Right atrium auricular region (tissue), 2 donors: Measurements from ENCODE around the gene R3HDM1. TPM values are rescaled to one million over a fixed set of nuclear protein-coding genes. Genes with fewer than 3 reads are reported as not detected.

Experiments used
- DNase-seq: peaks from one replicate; pipeline ENCODE4 v3.0.0-alpha.2; 2019; ENCODE audit warnings: low spot score
- H3K27ac ChIP-seq, 2 donors: fragments of 200-600 bp; sonication (generic); 1 replicate in 1 of 2; 2 replicates in 1 of 2; pipeline ENCODE4 v1.5.1; 2016 to 2019
- H3K27me3 ChIP-seq, 2 donors: fragments of 200-600 bp; sonication (generic); one replicate each; pipeline versions ENCODE4 v1.5.1 to v1.6.0; 2017 to 2019
- H3K36me3 ChIP-seq: fragments of 200-600 bp; sonication (generic); one replicate; pipeline ENCODE4 v1.5.1; 2016
- H3K4me1 ChIP-seq, 2 donors: fragments of 200-600 bp; sonication (generic); one replicate each; pipeline versions ENCODE4 v1.5.1 to v1.6.0; 2017 to 2019
- H3K4me3 ChIP-seq, 2 donors: fragments of 200-600 bp; sonication (generic); 1 replicate in 1 of 2; 2 replicates in 1 of 2; pipeline ENCODE4 v1.5.1; 2017 to 2019; ENCODE audit warnings: mild to moderate bottlenecking in 1 of 2, moderate library complexity in 1 of 2
- H3K9me3 ChIP-seq, 2 donors: fragments of 200-600 bp; sonication (generic); one replicate each; pipeline ENCODE4 v1.5.1; 2019
- total RNA-seq, 2 donors: library from RNA; depleted of rRNA; stranded (reverse); fragments of >200 nt; gene quantifications; one replicate each; pipeline ENCODE4 v1.1.0, GENCODE V29; 2016
- TF ChIP-seq, protein P1 (sequence below), 2 donors: fragments of 200-600 bp; sonication (generic); IDR thresholded peaks; one replicate each; pipeline ENCODE4 v1.5.1; 2019; ENCODE audit warnings: antibody characterized with exemption in 2 of 2

R3HDM1 gene
- total RNA-seq, 2 donors from 2014 or later = 12.1 to 14.3 TPM

DNA sequence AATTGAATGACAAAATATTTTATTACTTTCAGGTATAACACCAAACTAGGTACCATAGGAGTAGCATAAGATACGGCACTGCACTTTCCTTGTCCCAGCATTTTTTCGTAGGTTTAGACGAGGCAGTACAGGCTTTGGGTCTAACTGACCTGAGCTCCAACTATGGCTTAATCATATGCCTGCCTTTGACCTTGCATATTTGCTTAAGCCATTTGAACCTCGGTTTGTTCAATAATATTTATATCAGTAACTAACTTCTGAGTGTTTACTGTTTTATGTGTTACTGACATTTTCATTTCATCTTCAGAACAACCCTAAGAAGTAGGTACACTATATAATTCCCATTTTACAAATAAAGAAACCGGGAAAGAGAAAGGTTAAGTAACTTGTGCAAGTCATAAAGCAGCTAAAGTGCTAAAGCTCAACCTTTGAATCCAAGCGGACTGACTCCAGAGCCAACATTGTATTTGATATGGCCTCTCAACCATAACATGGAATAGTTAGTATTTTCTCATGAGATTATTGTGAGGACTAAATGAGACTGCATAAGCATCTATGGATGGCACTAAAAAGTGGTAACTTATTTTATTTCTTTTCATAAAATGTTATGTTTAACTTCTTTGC is 104.0 kb downstream of the R3HDM1 start:
- TF ChIP-seq, protein P1, sequence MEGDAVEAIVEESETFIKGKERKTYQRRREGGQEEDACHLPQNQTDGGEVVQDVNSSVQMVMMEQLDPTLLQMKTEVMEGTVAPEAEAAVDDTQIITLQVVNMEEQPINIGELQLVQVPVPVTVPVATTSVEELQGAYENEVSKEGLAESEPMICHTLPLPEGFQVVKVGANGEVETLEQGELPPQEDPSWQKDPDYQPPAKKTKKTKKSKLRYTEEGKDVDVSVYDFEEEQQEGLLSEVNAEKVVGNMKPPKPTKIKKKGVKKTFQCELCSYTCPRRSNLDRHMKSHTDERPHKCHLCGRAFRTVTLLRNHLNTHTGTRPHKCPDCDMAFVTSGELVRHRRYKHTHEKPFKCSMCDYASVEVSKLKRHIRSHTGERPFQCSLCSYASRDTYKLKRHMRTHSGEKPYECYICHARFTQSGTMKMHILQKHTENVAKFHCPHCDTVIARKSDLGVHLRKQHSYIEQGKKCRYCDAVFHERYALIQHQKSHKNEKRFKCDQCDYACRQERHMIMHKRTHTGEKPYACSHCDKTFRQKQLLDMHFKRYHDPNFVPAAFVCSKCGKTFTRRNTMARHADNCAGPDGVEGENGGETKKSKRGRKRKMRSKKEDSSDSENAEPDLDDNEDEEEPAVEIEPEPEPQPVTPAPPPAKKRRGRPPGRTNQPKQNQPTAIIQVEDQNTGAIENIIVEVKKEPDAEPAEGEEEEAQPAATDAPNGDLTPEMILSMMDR (IDR thresholded peaks at IDR 0.05) = no peak
- no peak overlapping the region for H3K4me3 ChIP-seq
- DNase-seq = no peak
- H3K27me3 ChIP-seq = no peaks in the 10 kb centered on the region
- H3K9me3 ChIP-seq = no peaks in the 10 kb centered on the region
- peaks cover 24% of the 10 kb centered on the region for H3K36me3 ChIP-seq
- no peak overlapping the region for H3K27ac ChIP-seq
- H3K4me1 ChIP-seq = no peaks in the 10 kb centered on the region

DNA sequence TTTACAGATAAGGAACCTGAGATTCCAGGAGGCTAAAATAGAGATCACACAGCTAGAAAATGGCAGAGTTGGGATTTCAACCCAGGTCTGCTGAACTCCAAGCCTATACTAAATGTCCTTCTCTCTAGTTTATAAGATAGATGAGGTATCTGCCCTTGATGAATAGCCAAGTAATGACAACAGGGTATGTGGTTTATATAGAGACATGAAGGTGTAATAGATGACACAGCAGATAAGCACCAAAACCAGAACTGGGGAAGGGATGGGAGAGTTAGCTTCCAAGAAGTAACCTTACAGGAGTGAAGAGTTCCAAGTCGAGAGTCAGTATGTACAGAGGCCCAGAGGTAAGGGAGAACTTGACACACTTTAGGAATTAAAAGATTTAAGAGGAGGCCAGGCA is 105.7 kb downstream of the R3HDM1 start:
- no peak for DNase-seq
- Histone ChIP-seq H3K9me3 (no peaks in the 10 kb centered on the region), H3K36me3 (peaks cover 21% of the 10 kb centered on the region), H3K4me1 (no peaks in the 10 kb centered on the region), H3K27me3 (no peaks in the 10 kb centered on the region), H3K4me3 (no peak overlapping the region), H3K27ac (no peak overlapping the region)
- TF ChIP-seq, protein P1 (IDR thresholded peaks at IDR 0.05) = no peak

DNA sequence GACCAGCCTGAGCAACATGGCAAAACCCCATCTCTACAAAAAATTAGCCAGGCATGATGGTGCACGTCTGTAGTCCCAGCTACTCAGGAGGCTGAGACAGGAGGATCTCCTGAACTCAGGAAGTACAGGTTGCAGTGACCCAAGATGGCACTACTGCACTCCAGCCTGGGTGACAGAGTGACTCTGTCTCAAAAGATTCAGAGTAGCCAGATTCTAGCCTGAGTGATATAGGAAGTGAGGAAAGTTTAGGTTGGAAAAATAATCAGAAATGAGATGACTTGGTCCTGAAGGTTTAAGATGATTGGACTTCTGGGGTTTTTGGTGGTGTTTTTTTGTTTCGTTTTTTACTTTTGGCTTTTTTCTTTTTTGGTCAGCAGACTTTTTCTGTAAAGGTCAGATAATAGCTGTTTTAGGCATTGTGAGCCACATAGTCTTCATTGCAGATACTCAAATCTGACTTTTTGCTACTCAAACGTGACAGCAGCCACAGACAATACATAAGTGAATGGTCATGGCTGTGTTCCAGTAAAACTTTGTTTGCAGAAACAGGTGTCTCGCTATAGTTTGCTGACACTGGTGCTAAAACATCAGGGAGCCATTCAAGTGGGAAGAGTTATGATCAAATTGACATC is 106.3 kb downstream of the R3HDM1 start:
- Histone ChIP-seq H3K4me3 (no peak overlapping the region), H3K36me3 (peaks cover 18% of the 10 kb centered on the region), H3K4me1 (no peaks in the 10 kb centered on the region), H3K27me3 (no peaks in the 10 kb centered on the region), H3K9me3 (no peaks in the 10 kb centered on the region), H3K27ac (no peak overlapping the region)
- TF ChIP-seq, protein P1 (IDR thresholded peaks at IDR 0.05) = no peak
- DNase-seq = no peak

DNA sequence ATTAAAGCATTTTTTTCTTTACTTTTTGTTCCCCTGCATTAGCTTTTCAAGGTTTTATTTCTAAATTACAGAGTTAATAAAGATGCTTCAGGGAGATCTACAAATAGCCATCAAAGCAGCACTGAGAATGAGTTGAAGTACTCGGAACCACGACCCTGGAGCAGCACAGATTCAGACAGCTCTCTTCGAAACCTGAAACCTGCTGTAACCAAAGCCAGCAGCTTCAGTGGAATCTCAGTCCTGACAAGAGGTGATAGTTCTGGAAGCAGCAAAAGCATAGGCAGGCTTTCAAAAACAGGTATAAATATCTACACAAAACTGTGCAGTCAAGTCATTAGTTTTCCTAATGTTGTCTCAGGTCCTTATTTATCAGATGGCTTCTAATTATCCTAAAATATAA is 107.5 kb downstream of the R3HDM1 start:
- Histone ChIP-seq H3K4me1 (no peaks in the 10 kb centered on the region), H3K27ac (no peak overlapping the region), H3K9me3 (no peaks in the 10 kb centered on the region), H3K36me3 (peaks cover 18% of the 10 kb centered on the region), H3K4me3 (no peak overlapping the region), H3K27me3 (no peaks in the 10 kb centered on the region)
- DNase-seq = no peak
- TF ChIP-seq, protein P1 (IDR thresholded peaks at IDR 0.05) = no peak

DNA sequence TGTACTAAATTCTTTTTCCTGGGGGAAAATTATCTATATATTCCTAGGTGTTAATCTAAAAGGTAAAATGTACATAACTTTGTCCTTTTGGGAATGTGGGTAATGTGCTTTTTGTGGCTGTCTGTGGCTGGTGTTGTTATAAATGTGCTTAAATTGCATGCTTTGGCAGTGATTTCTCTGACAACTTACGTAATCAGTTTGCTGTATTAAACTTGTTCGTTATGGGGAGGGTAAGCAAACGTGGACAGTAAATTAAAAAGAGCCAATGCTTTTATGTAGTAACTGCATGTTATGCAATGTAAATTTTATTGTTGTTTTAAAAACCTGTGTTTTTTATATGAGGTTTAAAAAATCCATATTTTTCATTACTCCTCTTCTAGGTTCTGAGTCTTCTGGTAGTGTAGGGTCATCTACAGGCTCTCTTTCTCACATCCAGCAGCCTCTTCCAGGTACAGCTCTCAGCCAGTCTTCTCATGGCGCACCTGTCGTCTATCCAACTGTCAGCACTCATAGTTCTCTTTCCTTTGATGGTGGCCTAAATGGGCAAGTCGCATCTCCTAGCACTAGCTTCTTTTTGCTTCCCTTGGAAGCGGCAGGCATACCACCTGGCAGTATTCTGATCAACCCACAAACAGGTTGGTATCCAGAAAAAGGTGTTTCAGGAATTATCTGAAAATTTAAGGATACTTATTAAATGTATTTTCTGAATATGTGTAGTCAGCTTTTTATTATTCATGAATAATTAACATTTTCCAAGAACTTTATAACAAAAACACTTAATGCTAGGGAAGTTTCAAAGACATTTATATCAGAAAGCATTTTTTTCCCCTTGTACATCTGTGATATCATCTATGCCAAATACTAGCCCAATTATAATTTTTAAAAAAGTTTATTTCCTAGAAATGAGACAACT is 110.1 kb downstream of the R3HDM1 start:
- Histone ChIP-seq H3K27ac (no peak overlapping the region), H3K4me1 (no peaks in the 10 kb centered on the region), H3K9me3 (no peaks in the 10 kb centered on the region), H3K4me3 (no peak overlapping the region), H3K36me3 (peaks cover 21% of the 10 kb centered on the region), H3K27me3 (no peaks in the 10 kb centered on the region)
- no peak for DNase-seq
- TF ChIP-seq, protein P1 (IDR thresholded peaks at IDR 0.05) = no peak
